ENCODE measurements around the gene TK2. TPM values are rescaled to one million over a fixed set of nuclear protein-coding genes. Genes with fewer than 3 reads are reported as not detected.
A peak's percentile ranks its signal among the peaks of the same experiment; 100 is the strongest.
"Not testable (repeated sequence)": the region's sequence is repeated elsewhere in the genome, so short reads cannot be mapped to it uniquely, and the experiment has no call there.

The TK2 gene
- total RNA-seq, 1 donor from 2014 or later, result 11.5 TPM

GRCh38 chr16:66516509-66516807 lies 33.5 kb downstream of the TK2 start:
- H3K27me3 ChIP-seq (ENCODE audit: control insufficient read depth in 3 of 3, insufficient read depth in 3 of 3, low read length in 3 of 3), result no peaks in the 10 kb centered on the region
- peaks cover 54 to 68% (median 68%) of the 10 kb centered on the region in 3 donors for H3K4me1 ChIP-seq (ENCODE audit: control insufficient read depth in 3 of 3, insufficient read depth in 3 of 3, low read length in 3 of 3)

GRCh38 chr16:66515596-66516508 lies 34.1 kb downstream of the TK2 start:
- Histone ChIP-seq H3K36me3 (ENCODE audit: control insufficient read depth in 3 of 3, insufficient read depth in 3 of 3, low read length in 3 of 3) (peaks cover 10 to 28% (median 24%) of the 10 kb centered on the region in 3 donors), H3K4me1 (ENCODE audit: control insufficient read depth in 3 of 3, insufficient read depth in 3 of 3, low read length in 3 of 3) (peaks cover 54 to 68% (median 68%) of the 10 kb centered on the region in 3 donors), H3K27ac (ENCODE audit: low read depth, low read length) (peak overlapping the region; percentile 99), H3K9ac (ENCODE audit: low read depth in 1 of 3, low read length in 3 of 3) (peak overlapping the region; percentile 5 to 77 (median 34)), H3K9me3 (ENCODE audit: control insufficient read depth in 3 of 3, low read length in 3 of 3) (no peaks in the 10 kb centered on the region), H3K4me3 (ENCODE audit: low read length in 3 of 3) (peak overlapping the region; percentile 32 to 68 (median 39)), H3K27me3 (ENCODE audit: control insufficient read depth in 3 of 3, insufficient read depth in 3 of 3, low read length in 3 of 3) (no peaks in the 10 kb centered on the region)

More at GRCh38 chr16:66516509-66516807, 33.5 kb downstream of the TK2 start:
- H3K9me3 ChIP-seq (ENCODE audit: control insufficient read depth in 3 of 3, low read length in 3 of 3), result no peaks in the 10 kb centered on the region
- peak overlapping the region; percentile 99 for H3K27ac ChIP-seq (ENCODE audit: low read depth, low read length)
- peak overlapping the region; percentile 32 to 68 (median 39) for H3K4me3 ChIP-seq (ENCODE audit: low read length in 3 of 3)
- peaks cover 10 to 26% (median 19%) of the 10 kb centered on the region in 3 donors for H3K36me3 ChIP-seq (ENCODE audit: control insufficient read depth in 3 of 3, insufficient read depth in 3 of 3, low read length in 3 of 3)
- peak overlapping the region; percentile 5 to 77 (median 34) for H3K9ac ChIP-seq (ENCODE audit: low read depth in 1 of 3, low read length in 3 of 3)

DNA sequence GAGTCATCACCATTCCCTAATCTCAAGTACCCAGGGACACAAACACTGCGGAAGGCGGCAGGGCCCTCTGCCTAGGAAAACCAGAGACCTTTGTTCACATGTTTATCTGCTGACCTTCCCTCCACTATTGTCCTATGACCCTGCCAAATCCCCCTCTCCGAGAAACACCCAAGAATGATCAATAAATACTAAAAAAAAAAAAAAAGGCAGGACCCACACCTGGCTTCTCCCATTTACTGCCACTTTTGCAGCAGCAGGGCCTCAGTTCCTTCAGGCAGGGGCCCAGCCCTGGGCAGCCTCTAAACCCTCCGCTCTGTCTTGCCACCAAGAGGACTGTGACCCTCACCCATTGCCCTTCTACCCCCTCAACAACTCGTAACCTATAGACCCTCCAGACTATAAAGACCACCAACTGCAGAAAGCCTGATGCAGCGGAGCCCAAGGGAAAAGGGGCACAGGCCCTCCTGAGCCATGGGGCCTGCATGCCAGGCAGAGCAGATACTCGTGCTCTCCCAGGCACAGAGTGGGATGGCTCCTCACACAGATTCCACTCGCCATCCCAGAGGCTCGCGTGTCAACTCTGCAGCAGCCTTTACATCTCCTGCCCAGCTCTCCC lies 34.8 kb downstream of the TK2 start:
- H3K36me3 ChIP-seq (ENCODE audit: control insufficient read depth in 3 of 3, insufficient read depth in 3 of 3, low read length in 3 of 3), result peaks cover 14 to 32% (median 24%) of the 10 kb centered on the region in 3 donors
- not testable (repeated sequence) for H3K27me3 ChIP-seq (ENCODE audit: control insufficient read depth in 3 of 3, insufficient read depth in 3 of 3, low read length in 3 of 3); H3K9me3 ChIP-seq (ENCODE audit: control insufficient read depth in 3 of 3, low read length in 3 of 3); H3K4me3 ChIP-seq (ENCODE audit: low read length in 3 of 3)
- H3K9ac ChIP-seq (ENCODE audit: low read depth in 1 of 3, low read length in 3 of 3), result peak overlapping the region in 1 of 3 donors; percentile 40
- H3K27ac ChIP-seq (ENCODE audit: low read depth, low read length), result peak overlapping the region; percentile 99
- H3K4me1 ChIP-seq (ENCODE audit: control insufficient read depth in 3 of 3, insufficient read depth in 3 of 3, low read length in 3 of 3), result peaks cover 50 to 65% (median 64%) of the 10 kb centered on the region in 3 donors

- not testable (repeated sequence) for H3K4me3 ChIP-seq (ENCODE audit: low read length in 3 of 3); H3K9me3 ChIP-seq (ENCODE audit: control insufficient read depth in 3 of 3, low read length in 3 of 3); H3K27me3 ChIP-seq (ENCODE audit: control insufficient read depth in 3 of 3, insufficient read depth in 3 of 3, low read length in 3 of 3); H3K27ac ChIP-seq (ENCODE audit: low read depth, low read length); H3K9ac ChIP-seq (ENCODE audit: low read depth in 1 of 3, low read length in 3 of 3)
- H3K36me3 ChIP-seq (ENCODE audit: control insufficient read depth in 3 of 3, insufficient read depth in 3 of 3, low read length in 3 of 3), result peaks cover 14 to 35% (median 30%) of the 10 kb centered on the region in 3 donors
- peaks cover 47 to 58% (median 57%) of the 10 kb centered on the region in 3 donors for H3K4me1 ChIP-seq (ENCODE audit: control insufficient read depth in 3 of 3, insufficient read depth in 3 of 3, low read length in 3 of 3)
These were observed 35.5 kb downstream of the TK2 start for GRCh38 chr16:66514391-66514790.

DNA sequence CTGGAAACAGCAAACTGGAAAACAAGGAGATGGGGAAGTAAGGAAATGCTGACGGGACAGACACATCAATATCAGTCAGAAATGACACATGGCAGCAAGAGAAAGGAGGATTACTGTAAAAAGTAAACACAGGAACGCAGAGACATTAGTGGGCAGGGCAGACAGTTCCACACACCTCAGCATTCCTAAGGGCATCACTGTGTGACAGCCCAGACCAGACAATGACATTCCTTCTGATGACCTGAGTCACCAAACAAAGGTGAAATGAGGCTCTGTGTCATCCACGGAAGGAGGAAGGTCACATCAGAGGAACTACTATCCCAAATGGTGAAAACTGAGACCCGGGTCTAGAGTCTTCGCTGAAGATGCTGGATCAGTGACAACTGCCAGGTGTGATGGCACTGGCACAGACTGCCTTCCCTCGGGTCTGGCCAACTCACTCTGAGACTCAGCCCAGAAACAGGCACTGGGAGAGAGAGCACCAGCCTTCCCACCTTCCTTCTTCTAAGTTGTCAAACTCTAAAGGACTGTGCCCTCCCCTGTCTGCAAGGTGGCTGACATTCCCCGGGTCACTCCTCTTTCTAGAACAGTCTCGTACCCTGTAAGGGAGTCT lies 36.7 kb downstream of the TK2 start:
- peak overlapping the region; percentile 33 for H3K27ac ChIP-seq (ENCODE audit: low read depth, low read length)
- H3K36me3 ChIP-seq (ENCODE audit: control insufficient read depth in 3 of 3, insufficient read depth in 3 of 3, low read length in 3 of 3), result peaks cover 23 to 42% (median 30%) of the 10 kb centered on the region in 3 donors
- no peak overlapping the region for H3K4me3 ChIP-seq (ENCODE audit: low read length in 3 of 3)
- no peaks in the 10 kb centered on the region for H3K9me3 ChIP-seq (ENCODE audit: control insufficient read depth in 3 of 3, low read length in 3 of 3)
- H3K4me1 ChIP-seq (ENCODE audit: control insufficient read depth in 3 of 3, insufficient read depth in 3 of 3, low read length in 3 of 3), result peaks cover 50 to 58% (median 56%) of the 10 kb centered on the region in 3 donors
- no peak overlapping the region for H3K9ac ChIP-seq (ENCODE audit: low read depth in 1 of 3, low read length in 3 of 3)
- H3K27me3 ChIP-seq (ENCODE audit: control insufficient read depth in 3 of 3, insufficient read depth in 3 of 3, low read length in 3 of 3), result no peaks in the 10 kb centered on the region

GRCh38 chr16:66512272-66513110 lies 37.4 kb downstream of the TK2 start:
- peak overlapping the region; percentile 33 for H3K27ac ChIP-seq (ENCODE audit: low read depth, low read length)
- H3K27me3 ChIP-seq (ENCODE audit: control insufficient read depth in 3 of 3, insufficient read depth in 3 of 3, low read length in 3 of 3), result no peaks in the 10 kb centered on the region
- H3K9ac ChIP-seq (ENCODE audit: low read depth in 1 of 3, low read length in 3 of 3), result no peak overlapping the region
- peaks cover 43 to 52% (median 49%) of the 10 kb centered on the region in 3 donors for H3K4me1 ChIP-seq (ENCODE audit: control insufficient read depth in 3 of 3, insufficient read depth in 3 of 3, low read length in 3 of 3)
- peaks cover 24 to 42% (median 30%) of the 10 kb centered on the region in 3 donors for H3K36me3 ChIP-seq (ENCODE audit: control insufficient read depth in 3 of 3, insufficient read depth in 3 of 3, low read length in 3 of 3)
- no peak overlapping the region for H3K4me3 ChIP-seq (ENCODE audit: low read length in 3 of 3)
- no peaks in the 10 kb centered on the region for H3K9me3 ChIP-seq (ENCODE audit: control insufficient read depth in 3 of 3, low read length in 3 of 3)

DNA sequence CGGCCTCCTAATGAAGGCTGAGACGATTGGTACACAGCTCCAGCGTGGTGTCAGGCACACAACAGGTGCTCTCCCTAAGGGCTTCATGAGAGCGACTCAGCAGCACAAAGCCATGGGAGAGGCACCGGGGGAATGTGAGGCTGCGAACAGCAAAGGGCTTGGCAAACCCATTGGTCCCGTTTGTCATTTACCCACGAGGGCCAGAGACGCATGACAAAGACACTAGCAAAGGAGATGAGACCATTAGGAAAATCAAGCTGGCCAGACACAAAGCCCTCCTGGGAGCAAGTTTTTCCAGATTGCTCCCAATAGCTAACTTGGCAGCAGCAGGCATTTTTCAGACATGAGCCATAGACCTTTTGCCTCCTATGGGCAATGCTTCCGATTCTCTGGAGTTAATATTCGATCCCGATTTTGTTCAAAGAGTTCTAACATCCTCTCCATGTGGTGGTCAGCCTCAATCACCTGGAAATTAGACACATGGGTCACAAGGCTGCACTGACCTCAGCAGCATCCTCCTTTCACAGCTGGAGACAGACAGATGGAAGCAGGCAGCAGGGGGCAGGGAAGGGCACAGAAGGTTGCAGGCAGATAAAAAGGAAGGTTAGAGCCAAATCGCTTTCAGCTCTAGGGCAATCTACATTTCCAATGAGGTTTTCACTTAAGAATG lies 38.2 kb downstream of the TK2 start:
- Histone ChIP-seq H3K4me1 (ENCODE audit: control insufficient read depth in 3 of 3, insufficient read depth in 3 of 3, low read length in 3 of 3) (peaks cover 36 to 45% (median 41%) of the 10 kb centered on the region in 3 donors), H3K27me3 (ENCODE audit: control insufficient read depth in 3 of 3, insufficient read depth in 3 of 3, low read length in 3 of 3) (no peaks in the 10 kb centered on the region), H3K36me3 (ENCODE audit: control insufficient read depth in 3 of 3, insufficient read depth in 3 of 3, low read length in 3 of 3) (peaks cover 24 to 42% (median 33%) of the 10 kb centered on the region in 3 donors), H3K27ac (ENCODE audit: low read depth, low read length) (peak overlapping the region; percentile 33), H3K9ac (ENCODE audit: low read depth in 1 of 3, low read length in 3 of 3) (peak overlapping the region in 1 of 3 donors; percentile 25), H3K9me3 (ENCODE audit: control insufficient read depth in 3 of 3, low read length in 3 of 3) (no peaks in the 10 kb centered on the region), H3K4me3 (ENCODE audit: low read length in 3 of 3) (no peak overlapping the region)

- no peaks in the 10 kb centered on the region for H3K27me3 ChIP-seq (ENCODE audit: control insufficient read depth in 3 of 3, insufficient read depth in 3 of 3, low read length in 3 of 3)
- no peak overlapping the region for H3K4me3 ChIP-seq (ENCODE audit: low read length in 3 of 3)
- peak overlapping the region; percentile 33 for H3K27ac ChIP-seq (ENCODE audit: low read depth, low read length)
- H3K4me1 ChIP-seq (ENCODE audit: control insufficient read depth in 3 of 3, insufficient read depth in 3 of 3, low read length in 3 of 3), result peaks cover 28 to 37% (median 34%) of the 10 kb centered on the region in 3 donors
- H3K9ac ChIP-seq (ENCODE audit: low read depth in 1 of 3, low read length in 3 of 3), result peak overlapping the region in 1 of 3 donors; percentile 25
- H3K9me3 ChIP-seq (ENCODE audit: control insufficient read depth in 3 of 3, low read length in 3 of 3), result no peaks in the 10 kb centered on the region
- peaks cover 24 to 42% (median 34%) of the 10 kb centered on the region in 3 donors for H3K36me3 ChIP-seq (ENCODE audit: control insufficient read depth in 3 of 3, insufficient read depth in 3 of 3, low read length in 3 of 3)
These were observed 39.0 kb downstream of the TK2 start for GRCh38 chr16:66510711-66511601.

All from skeletal muscle tissue (tissue), 4 donors.